HCEC 1CT (cell line): ENCODE results near the gene NFAT5.
"Not testable (repeated sequence)": the region's sequence is repeated elsewhere in the genome, so short reads cannot be mapped to it uniquely, and the experiment has no call there.

Source experiments
- DNase-seq: peaks from one replicate; pipeline ENCODE4 v3.0.0-alpha.2; 2017

The NFAT5 gene

DNA sequence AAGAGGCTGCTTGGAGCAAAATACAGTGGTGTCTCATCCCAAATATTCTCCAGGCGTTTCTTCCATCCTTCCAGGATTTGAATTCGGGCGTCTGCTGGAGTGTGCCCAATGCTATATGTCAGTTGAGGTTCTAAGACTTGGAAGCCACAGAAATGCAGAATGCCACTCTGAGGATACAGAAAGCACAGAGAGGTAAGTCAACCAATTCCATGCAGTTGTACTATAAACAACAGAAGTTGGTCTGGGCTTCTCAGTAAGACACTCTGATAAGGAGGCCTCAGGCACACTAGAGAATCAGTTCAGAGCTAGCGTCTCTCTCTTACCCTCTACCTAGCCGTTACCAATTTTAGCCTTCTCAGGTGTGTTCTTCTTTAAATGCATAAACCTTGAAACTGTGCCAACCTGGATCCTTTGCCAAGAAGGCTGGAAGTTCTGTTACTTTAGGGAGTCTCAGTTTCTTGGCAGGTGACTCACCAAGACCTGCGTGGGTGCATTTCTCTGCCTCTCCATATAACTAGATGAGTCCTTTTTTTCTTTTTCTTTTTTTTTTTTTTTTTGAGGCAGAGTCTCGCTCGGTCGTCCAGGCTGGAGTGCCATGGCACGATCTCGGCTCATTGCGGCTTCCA lies 145.5 kb downstream of the NFAT5 start:
- peak; percentile 37 for DNase-seq

DNA sequence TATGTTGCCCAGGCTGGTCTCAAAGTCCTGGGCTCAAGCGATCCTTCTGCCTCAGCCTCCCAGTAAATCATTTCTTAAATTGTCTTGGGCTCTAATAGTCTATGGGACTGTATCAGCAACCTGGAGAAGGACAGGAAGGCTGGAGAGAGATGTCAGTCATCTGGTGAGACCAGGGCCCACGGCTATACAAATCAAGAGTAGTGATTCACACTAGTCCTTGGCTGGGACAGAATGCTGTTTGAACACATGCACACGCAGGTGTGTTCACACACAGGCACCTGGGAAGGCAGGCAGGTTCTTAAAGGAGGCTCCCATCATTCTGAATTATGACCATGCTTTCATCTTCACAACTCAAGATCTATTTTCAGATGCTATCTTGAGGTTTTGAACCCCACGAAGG lies 146.5 kb downstream of the NFAT5 start:
- no peak for DNase-seq

GRCh38 chr16:69712914-69713581 lies 147.3 kb downstream of the NFAT5 start:
- no peak for DNase-seq

- DNase-seq = no peak
Observed at GRCh38 chr16:69717066-69717465, 151.3 kb downstream of the NFAT5 start.

DNA sequence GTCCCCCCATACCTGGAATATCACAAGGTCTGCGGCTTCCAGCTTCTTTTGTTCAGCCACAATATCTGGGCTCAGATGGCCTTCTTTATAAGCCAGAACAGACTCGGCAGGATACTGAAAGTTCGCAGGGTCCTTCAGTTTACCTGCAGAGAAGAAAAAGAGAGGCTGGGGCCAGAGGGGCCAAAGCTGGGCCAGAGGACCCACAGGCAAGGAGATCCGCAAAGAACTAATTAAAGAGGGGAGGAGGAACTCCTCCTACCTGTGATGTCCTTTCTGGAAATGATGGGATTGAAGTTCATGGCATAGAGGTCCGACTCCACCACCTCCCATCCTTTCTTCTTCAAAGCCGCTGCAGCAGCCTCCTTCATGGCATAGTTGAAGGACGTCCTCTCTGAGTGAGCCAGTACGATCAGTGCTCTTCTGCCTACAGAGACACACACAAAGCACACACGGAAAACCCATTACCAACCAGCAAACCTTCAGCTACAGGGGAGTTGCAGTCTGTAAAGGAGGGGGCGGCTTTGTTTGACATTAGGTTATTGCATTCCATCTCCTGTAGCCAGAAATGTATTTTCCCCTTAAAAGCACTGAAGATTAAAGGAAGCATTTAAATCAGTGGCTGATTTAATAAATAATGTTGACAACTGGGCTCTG lies 152.5 kb downstream of the NFAT5 start:
- DNase-seq = no peak

- no peak for DNase-seq
Observed at GRCh38 chr16:69720822-69721430, 155.2 kb downstream of the NFAT5 start.

DNA sequence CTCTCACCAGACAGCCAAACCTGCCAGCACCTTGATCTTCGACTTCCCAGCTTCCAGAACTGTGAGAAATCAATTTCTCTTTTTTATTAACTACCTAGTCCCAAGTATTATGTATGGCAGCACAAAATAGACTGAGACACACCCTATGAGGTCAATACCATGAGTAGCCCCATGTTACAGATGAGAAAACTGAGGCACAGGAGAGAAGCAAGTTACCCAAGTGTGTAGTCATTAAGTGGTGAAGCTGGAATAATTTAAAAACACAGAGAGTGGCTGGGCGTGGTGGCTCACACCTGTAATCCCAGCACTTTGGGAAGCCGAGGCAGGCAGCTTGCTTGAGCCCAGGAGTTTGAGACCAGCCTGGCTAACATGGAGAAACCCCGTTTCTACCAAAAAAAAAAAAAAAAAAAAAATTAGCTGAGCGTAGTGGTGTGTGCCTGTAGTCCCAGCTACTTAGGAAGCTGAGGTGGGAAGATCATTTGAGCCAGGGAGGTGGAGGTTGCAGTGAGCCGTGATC lies 155.7 kb downstream of the NFAT5 start:
- DNase-seq = no peak

GRCh38 chr16:69724414-69724873 lies 158.7 kb downstream of the NFAT5 start:
- no peak for DNase-seq

GRCh38 chr16:69724981-69725479 lies 159.3 kb downstream of the NFAT5 start:
- DNase-seq = no peak

GRCh38 chr16:69725480-69726312 lies 159.9 kb downstream of the NFAT5 start:
- DNase-seq = no peak

GRCh38 chr16:69726313-69727060 lies 160.7 kb downstream of the NFAT5 start, which contains the start of gene NQO1:
Gene NQO1, minus strand, starts transcription at chr16:69726560. Its CDS starts 121 bp downstream, at chr16:69726439.
- peak; percentile 96 for DNase-seq

DNA sequence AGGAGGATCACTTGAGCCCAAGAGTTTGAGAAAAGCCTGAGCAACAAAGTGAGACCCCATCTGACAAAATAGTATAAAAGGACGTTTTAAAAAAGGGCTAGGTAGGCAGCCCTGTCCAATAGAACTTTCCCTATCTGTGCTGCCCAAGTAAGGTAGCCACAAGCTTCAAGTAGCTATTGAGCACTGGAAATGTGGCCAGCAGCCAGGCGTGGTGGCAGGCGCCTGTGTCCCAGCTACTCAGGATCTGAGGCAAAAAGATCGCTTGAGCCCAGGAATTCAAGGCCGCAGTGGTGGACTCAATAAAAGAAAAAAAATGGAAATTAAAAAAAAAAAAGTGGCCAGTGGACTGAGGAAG lies 162.1 kb downstream of the NFAT5 start:
- no peak for DNase-seq

- not testable (repeated sequence) for DNase-seq
Observed at GRCh38 chr16:69729030-69729429, 163.3 kb downstream of the NFAT5 start.

DNA sequence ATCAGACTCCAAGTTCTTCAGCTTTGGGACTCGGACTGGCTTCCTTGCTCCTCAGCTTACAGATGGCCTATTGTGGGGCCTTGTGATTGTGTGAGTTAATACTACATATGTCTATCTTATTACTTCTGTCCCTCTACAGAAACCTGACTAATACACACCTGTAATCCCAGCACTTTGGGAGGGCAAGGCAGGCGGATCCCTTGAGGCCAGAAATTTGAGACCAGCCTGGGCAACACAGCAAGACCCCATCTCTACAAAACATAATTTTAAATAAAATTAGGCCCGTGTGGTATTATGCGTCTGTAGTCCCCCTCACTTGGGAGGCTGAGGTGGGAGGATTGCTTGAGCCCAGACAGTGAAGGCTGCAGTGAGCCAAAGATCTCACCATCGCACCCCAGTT lies 165.5 kb downstream of the NFAT5 start:
- not testable (repeated sequence) for DNase-seq

DNA sequence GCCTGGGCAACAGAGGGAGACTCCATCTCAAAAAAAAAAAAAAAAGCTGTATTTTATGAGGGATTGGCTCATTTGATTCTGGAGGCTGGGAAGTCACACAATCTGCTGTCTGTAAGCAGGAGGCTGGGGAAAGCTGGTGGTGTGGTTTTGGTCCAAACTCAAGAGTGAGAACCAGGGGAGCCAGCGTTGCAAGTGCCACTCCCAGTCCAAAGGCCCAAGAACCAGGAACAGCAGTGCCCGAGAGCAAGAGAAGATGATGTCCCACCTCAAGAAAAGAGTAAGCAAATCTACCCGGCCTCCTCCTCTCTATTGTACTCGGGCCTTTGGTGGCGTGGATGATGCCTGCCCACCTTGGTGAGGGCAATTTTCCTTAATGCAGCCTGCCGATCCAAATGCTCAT lies 166.3 kb downstream of the NFAT5 start:
- DNase-seq = no peak

DNA sequence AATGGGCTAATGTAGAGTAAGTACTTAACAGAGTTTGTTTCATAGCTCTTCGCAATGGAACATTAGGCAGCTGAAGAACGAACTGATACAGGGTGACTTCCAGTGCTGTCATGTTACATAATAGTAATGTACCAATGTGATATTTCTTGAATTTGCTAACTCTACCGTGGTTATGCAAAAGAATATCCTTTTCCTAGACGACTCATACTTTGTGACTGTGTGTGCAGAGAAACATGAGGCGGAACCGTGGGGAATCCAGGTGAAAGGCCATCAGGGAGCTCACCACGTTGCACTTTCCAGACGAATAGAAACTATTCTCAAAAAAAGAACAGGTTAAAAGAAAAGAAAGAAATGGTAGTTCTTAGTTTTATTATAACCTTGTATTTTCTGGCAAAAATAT lies 175.8 kb downstream of the NFAT5 start:
- DNase-seq = peak; percentile 23

GRCh38 chr16:69741951-69742904 lies 176.5 kb downstream of the NFAT5 start:
- DNase-seq = no peak

DNA sequence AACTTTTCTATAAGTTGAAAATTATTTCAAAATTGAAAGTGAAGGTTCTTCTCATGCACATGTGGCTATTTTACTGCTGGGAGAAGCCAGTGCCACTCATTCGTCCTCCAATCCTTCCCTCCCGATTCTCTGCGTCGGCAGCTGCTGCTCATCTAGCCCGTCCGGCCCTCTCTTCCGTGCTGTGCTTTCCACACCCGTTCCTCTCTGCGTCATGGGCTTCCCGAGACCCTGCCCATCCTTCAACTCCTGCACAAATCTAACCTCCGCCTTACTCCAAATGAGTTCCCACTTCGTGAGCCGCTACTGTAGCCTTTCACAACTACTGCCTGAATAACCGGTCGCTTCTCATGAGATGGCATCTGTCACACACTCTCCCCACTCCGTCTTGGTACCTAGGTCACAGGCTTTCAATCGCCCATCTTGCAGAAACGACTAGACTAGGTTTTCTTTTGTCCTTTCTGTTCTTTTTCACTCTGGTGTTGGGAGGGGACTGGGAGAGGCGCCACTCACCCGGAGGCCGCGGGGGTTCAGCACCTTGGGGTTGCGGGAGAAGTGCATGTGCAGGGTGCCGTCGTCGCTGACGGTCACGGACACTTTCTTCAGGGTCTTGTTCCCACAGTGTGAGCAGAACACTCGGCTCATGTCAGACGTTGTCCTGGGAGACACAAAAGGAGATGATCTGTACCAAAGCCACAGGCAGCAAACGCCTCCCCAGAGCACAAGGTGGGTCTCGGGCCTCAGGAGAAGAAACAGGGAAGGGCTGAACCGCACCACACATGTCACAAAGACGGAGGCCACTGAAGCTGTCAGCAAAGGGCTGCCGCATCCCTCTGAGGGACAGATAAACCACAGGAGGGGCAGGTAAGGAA lies 178.8 kb downstream of the NFAT5 start:
- no peak for DNase-seq

DNA sequence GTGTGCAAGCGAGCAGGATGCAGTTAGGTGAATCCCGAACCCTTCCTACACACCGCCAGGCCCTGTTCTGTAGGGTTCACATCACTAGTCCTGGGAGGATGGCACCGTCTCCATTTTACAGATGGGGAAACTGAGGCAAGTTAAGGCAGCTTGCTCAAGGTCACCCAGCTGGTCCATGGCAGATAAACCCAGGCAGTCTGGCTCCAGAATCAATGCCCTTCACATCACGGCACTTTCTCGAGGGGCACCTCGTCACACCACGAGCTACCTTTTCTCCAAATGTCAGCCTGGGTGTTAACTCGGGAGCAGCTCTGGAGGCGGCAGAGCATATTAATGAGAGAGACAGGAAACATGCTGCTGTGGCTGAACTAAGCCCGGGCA lies 179.5 kb downstream of the NFAT5 start:
- no peak for DNase-seq
